Left lung (tissue), 10 donors: ENCODE measurements around the gene AGTRAP. TPM values are rescaled to one million over a fixed set of nuclear protein-coding genes. Genes with fewer than 3 reads are reported as not detected.

Source experiments
- ATAC-seq: fragments of 200-7000 bp; cut with Tn5 transposase; one replicate; pipeline ENCODE4 v1.9.1; 2020; ENCODE audit warnings: moderate library complexity
- DNase-seq, 4 donors: peaks; one replicate each; pipeline ENCODE4 v3.0.0-alpha.2; 2013 to 2020
- H3K27ac ChIP-seq, 2 donors: fragments of 200-600 bp; sonication (generic) in 1 of 2; one replicate each; pipeline versions ENCODE4 v1.5.0 to v1.8.0; 2020 to 2021
- H3K27me3 ChIP-seq, 2 donors: fragments of 200-600 bp; sonication (generic) in 1 of 2; one replicate each; pipeline versions ENCODE4 v1.5.0 to v1.8.0; 2020 to 2021
- H3K36me3 ChIP-seq, 2 donors: fragments of 200-600 bp; sonication (generic) in 1 of 2; one replicate each; pipeline versions ENCODE4 v1.5.0 to v1.8.0; 2020 to 2021
- H3K4me1 ChIP-seq, 2 donors: fragments of 200-600 bp; one replicate each; pipeline ENCODE4 v1.8.0; 2021
- H3K4me3 ChIP-seq, 2 donors: fragments of 200-600 bp; sonication (generic) in 1 of 2; one replicate each; pipeline versions ENCODE4 v1.5.0 to v1.8.0; 2020 to 2021; ENCODE audit warnings: mild to moderate bottlenecking in 1 of 2
- H3K9me3 ChIP-seq, 2 donors: fragments of 200-600 bp; sonication (generic) in 1 of 2; one replicate each; pipeline versions ENCODE4 v1.5.0 to v1.8.0; 2020 to 2021
- intact Hi-C, 2 donors: fragments of 100-400 bp; cut with DNase I; formaldehyde crosslinking; loops; one replicate each; pipeline versions ENCODE4 v1.11.2 to v1.14.2; 2022
- polyA plus RNA-seq, 6 donors: library from polyadenylated mRNA; unstranded; fragments of 120-200 nt; gene quantifications; one replicate each; pipeline ENCODE4 v1.2.1, GENCODE V29; 2013; ENCODE audit not compliant: insufficient read length in 6 of 6
- total RNA-seq, 2 donors: library from RNA; stranded (reverse); fragmentation: NEBNext Ultra II Directional; extraction: Animal tissue kit (Norgen Biotek cat#: 25700); gene quantifications; one replicate each; pipeline ENCODE4 v1.2.1, GENCODE V29; 2021
- TF ChIP-seq, protein P1 (sequence below), 2 donors: fragments of 200-600 bp; sonication (generic) in 1 of 2; IDR thresholded peaks; one replicate each; pipeline versions ENCODE4 v1.5.0 to v1.8.0; 2021; ENCODE audit warnings: antibody characterized with exemption in 2 of 2
- donor health status: DM: no; HTN: yes; CAD: no.
- donor health status: DM: no; HTN: no; CAD: no.

The AGTRAP gene
- total and polyA plus RNA-seq, 8 donors: 24.7 to 95.8 (median 28.3) TPM

- no peaks in the 10 kb centered on the region for H3K36me3 ChIP-seq
- intact Hi-C loops: no loop called here
- H3K27ac ChIP-seq: no peak overlapping the region
- DNase-seq (no peak), ATAC-seq (no peak)
- H3K9me3 ChIP-seq: no peaks in the 10 kb centered on the region
- H3K4me1 ChIP-seq: no peaks in the 10 kb centered on the region
- peaks cover 6 to 50% of the 10 kb centered on the region in 2 donors for H3K27me3 ChIP-seq
- no peak overlapping the region for H3K4me3 ChIP-seq
- TF ChIP-seq, protein P1, sequence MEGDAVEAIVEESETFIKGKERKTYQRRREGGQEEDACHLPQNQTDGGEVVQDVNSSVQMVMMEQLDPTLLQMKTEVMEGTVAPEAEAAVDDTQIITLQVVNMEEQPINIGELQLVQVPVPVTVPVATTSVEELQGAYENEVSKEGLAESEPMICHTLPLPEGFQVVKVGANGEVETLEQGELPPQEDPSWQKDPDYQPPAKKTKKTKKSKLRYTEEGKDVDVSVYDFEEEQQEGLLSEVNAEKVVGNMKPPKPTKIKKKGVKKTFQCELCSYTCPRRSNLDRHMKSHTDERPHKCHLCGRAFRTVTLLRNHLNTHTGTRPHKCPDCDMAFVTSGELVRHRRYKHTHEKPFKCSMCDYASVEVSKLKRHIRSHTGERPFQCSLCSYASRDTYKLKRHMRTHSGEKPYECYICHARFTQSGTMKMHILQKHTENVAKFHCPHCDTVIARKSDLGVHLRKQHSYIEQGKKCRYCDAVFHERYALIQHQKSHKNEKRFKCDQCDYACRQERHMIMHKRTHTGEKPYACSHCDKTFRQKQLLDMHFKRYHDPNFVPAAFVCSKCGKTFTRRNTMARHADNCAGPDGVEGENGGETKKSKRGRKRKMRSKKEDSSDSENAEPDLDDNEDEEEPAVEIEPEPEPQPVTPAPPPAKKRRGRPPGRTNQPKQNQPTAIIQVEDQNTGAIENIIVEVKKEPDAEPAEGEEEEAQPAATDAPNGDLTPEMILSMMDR (IDR thresholded peaks at IDR 0.05): no peak
Observed at GRCh38 chr1:11705596-11705995, 30.3 kb upstream of the AGTRAP start.

DNA sequence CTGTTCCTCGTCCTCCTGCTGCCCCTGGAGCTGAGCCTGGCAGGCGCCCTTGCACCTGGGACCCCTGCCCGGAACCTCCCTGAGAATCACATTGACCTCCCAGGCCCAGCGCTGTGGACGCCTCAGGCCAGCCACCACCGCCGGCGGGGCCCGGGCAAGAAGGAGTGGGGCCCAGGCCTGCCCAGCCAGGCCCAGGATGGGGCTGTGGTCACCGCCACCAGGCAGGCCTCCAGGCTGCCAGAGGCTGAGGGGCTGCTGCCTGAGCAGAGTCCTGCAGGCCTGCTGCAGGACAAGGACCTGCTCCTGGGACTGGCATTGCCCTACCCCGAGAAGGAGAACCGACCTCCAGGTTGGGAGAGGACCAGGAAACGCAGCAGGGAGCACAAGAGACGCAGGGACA, 29.6 kb upstream of the AGTRAP start:
- DNase-seq: no peak
- no peak for ATAC-seq
- Histone ChIP-seq H3K9me3 (no peaks in the 10 kb centered on the region), H3K27me3 (peaks cover 0 to 48% of the 10 kb centered on the region in 2 donors), H3K4me3 (no peak overlapping the region), H3K4me1 (no peaks in the 10 kb centered on the region), H3K27ac (no peak overlapping the region), H3K36me3 (no peaks in the 10 kb centered on the region)
- intact Hi-C loops: no loop called here
- TF ChIP-seq, protein P1 (IDR thresholded peaks at IDR 0.05): no peak

- TF ChIP-seq, protein P1 (IDR thresholded peaks at IDR 0.05): no peak
- intact Hi-C loops: no loop called here
- H3K27me3 ChIP-seq: peaks cover 0 to 45% of the 10 kb centered on the region in 2 donors
- no peak overlapping the region for H3K4me3 ChIP-seq
- H3K4me1 ChIP-seq: no peaks in the 10 kb centered on the region
- no peak overlapping the region for H3K27ac ChIP-seq
- ATAC-seq: peak; percentile 72
- peak in 2 of 4 donors; percentile 58 to 67 for DNase-seq
- H3K9me3 ChIP-seq: no peaks in the 10 kb centered on the region
- no peaks in the 10 kb centered on the region for H3K36me3 ChIP-seq
Observed at GRCh38 chr1:11707621-11708276, 28.2 kb upstream of the AGTRAP start.

- TF ChIP-seq, protein P1 (IDR thresholded peaks at IDR 0.05): no peak
- Histone ChIP-seq H3K4me1 (no peaks in the 10 kb centered on the region), H3K9me3 (no peaks in the 10 kb centered on the region), H3K36me3 (no peaks in the 10 kb centered on the region), H3K27ac (no peak overlapping the region), H3K27me3 (peaks cover 0 to 35% of the 10 kb centered on the region in 2 donors), H3K4me3 (no peak overlapping the region)
- intact Hi-C loops: no loop called here
- DNase-seq (no peak), ATAC-seq (no peak)
Observed at GRCh38 chr1:11708554-11709350, 27.2 kb upstream of the AGTRAP start.

- intact Hi-C loops: no loop called here
- Histone ChIP-seq H3K27me3 (peaks cover 0 to 17% of the 10 kb centered on the region in 2 donors), H3K27ac (no peak overlapping the region), H3K36me3 (no peaks in the 10 kb centered on the region), H3K4me1 (no peaks in the 10 kb centered on the region), H3K4me3 (no peak overlapping the region), H3K9me3 (no peaks in the 10 kb centered on the region)
- ATAC-seq (no peak), DNase-seq (no peak)
- TF ChIP-seq, protein P1 (IDR thresholded peaks at IDR 0.05): no peak
Observed at GRCh38 chr1:11711490-11711889, 24.4 kb upstream of the AGTRAP start.
